ENCODE measurements around the gene COL1A1.

Gene COL1A1

DNA sequence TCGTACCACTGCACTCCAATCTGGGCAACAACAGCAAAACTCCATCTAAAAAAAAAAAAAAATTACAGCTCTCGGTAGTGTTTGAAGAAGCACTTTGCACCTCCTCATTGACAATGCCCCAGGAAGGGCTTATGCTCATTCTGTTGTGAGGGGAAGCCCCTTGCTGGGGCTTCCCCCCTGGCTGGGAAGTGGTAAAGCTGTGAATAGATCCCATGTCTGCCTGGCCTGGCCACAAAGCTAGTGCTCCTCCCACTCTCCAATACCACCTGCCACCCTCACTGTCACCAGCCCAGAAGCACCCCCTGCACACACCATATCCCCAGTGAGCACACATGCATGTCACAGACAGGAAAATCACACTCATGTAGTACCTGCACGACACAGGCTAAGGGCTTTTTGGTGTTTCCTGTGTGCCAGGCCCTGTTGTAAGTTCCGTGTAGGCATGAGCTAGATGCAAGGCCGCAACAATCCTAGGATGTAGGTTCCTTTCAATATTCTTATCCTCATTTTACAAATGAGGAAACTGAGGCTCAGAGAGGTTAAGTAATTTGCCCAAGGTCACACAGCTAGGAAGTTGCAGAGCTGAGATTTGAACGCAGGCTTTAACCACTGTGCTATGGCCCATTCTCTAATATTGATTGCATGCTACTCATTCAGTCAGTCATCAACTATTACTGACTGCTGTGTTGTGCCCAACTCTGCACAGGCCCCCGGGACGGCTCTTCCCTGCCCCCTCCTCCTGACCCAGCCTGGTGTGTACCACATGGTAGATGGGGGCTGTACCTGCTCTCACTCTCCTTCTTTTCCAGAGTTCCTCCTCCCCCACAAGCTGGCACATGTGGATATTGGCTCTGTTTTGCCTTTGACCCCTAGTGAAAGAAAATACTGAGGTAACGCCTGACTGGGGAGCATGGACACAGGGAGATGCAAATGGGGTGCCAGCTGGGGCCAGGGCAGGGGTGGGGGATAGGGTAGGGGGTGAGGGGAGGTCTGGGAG, 11.9 kb upstream of the COL1A1 start:
- no peak for DNase-seq (ENCODE audit: low read depth in 2 of 2)

- no peak for DNase-seq (ENCODE audit: low read depth in 2 of 2)
These were observed 10.9 kb upstream of the COL1A1 start for GRCh38 chr17:50212121-50212843.

DNA sequence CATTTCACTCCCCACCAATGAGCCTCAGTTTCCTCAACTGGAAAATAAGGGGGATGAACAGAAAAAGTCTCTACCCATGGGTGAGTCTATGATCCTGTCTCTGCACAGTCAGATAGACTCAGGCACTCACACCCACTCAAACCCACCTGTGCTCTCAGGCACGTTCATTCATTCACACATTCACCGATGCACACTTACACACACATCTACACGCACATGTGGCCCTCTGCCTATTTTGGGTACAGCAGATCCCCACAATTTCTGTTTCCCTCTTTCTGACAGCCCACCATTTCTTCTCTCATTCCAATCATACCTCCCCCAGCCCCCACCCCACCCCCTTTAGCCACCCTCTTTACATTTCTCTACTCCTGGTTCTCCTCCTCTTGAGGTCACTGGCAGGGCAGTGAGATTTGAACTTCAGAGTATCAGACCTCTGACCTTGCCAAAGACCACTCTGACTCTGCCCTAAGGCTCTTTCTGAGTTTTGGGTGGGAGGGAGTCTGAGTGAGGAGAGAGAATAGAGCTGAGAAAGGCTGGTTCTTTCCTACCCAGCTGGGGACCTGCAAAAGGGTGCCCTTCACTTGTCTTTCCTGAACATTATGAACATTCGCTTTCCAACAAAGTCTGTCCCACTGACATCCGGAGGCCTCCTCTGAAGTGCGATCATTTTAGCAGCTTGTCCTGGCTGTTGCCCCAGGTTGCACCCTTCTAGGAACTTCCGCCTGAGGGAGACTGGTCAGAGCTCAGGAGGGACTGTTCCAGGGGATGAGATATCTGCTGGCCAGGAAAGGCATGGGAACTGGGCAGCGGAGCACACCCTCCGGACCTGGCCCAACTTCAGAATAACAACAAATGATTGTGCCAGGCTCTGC, 10.1 kb upstream of the COL1A1 start:
- no peak for DNase-seq (ENCODE audit: low read depth in 2 of 2)

DNA sequence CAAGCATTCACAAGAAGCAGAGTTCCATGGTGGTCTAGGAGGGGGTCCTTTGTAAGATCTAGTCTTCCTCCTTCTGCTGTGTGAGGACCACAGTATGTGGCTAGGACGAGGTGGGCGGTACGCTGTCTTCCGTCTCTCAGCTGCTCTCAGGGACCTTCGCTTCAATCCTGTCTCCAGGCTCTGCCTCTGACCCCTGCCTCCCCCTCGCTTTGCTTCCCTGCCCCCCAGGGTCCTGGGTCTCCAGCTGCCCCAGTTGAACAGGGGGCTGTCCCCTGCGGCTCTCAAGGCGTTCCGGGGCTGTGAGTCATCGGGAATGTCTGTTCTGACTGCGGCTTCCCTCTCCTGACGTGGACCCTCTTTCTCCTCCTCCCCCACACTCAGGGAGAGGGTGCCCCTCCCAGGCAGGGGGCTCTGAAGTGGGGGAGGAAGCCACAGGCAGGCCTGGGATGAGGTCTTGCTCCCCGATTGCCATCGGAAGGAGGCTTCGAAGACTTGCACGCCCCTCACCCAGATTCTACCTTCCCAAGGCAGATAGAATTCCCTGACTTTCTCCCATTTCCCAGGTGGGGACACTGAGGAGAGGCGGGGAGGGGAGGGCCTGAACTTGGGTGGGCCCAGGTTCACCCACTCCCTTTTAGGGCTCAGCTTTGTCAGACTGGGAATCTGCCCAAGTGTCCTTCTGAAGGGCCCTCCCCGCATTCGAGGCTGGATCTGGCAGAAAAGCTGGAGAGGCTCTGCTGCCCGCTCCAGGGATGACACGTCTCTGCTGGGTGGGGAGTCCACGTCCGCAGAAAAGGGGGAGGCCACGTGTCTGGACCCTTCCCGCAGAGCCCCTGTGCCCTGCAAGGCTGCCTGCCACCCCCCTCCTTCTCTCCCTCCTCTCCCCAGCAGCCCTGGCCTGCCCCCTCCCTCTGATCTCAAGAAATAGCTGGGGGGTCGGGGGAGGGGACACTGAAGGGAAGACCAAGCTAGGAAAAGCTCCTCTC, 9.1 kb upstream of the COL1A1 start:
- DNase-seq (ENCODE audit: low read depth in 2 of 2) = no peak

DNA sequence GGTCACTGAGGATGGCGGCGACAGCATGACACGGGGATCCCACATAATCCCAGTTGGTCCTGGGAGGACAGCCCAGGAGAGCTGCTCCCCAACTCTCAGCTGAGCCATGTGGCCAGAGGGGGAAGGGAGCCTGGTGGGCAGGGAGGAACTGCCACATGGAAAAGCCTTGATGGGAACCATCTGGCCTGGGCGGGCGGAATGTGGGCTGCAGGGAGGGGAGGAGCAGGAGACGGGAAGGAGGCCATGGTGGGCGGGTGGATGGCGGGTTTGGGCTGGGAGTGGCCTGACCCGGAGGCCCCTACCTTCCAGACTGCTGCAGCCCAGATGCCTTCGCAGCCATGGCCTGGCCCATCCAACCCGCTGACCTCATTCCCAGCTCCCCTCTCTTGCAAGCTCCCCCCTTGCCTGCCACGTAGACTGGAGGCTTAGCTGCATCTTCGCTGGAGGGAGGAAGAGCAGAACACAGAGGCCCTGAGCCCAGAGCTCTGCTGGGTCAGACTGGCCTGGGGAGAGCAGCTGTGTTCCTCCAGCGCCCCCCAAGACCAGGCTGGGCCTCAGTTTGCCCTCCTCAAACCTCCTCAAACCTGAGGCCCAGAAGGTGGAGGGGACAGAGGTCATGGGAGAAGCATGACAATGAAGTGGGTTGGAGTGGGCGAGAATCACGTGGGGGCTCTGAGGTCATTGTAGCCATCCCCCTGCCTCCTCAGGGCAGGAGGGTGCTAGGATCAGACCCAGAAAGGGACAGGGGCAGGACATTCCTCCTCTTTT, 8.2 kb upstream of the COL1A1 start:
- DNase-seq (ENCODE audit: low read depth in 2 of 2) = no peak

DNA sequence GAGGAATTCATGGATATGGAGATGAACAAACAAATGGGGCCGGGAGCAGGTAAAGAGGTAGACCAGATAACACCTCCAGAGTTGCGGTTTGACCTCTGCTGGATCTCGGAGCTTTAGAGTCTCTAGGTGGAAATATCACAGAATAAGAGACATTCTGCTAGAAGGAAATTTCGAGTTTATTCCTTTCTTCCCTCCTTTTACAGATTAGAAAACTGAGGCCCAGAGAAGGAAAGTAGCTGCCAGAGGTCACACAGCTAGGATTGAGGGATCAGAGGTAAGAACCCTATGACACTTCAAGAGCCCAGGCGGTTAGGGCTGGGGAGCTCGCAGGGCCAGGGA, 7.7 kb upstream of the COL1A1 start:
- DNase-seq (ENCODE audit: low read depth in 2 of 2) = no peak

DNA sequence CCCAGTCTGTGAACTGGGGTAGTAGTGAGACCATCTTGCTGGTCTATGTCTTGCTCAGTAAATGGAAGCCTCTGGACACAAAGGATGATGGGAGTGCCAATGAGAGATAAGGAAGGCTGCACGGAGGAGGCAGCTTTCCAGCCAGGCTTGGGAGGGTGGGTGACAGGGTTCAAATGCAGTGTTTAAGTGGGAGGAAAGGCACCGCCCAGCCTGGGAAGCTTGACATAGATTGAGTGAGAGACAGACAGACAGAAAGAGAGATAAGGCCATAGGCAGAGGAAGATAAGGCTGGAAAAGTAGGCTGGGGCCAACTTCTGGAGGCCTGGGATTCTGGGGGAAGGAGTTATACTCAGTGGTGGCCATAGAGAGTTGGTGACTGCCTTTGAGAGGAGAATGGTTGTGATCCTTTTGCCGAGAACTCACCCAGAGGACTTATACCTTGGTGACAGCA, 7.2 kb upstream of the COL1A1 start:
- DNase-seq (ENCODE audit: low read depth in 2 of 2) = no peak

- no peak for DNase-seq (ENCODE audit: low read depth in 2 of 2)
These were observed 6.5 kb upstream of the COL1A1 start for GRCh38 chr17:50207792-50208567.

- DNase-seq (ENCODE audit: low read depth in 2 of 2) = no peak
These were observed 5.9 kb upstream of the COL1A1 start for GRCh38 chr17:50207315-50207714.

- no peak for DNase-seq (ENCODE audit: low read depth in 2 of 2)
These were observed 5.3 kb upstream of the COL1A1 start for GRCh38 chr17:50206604-50207293.

DNA sequence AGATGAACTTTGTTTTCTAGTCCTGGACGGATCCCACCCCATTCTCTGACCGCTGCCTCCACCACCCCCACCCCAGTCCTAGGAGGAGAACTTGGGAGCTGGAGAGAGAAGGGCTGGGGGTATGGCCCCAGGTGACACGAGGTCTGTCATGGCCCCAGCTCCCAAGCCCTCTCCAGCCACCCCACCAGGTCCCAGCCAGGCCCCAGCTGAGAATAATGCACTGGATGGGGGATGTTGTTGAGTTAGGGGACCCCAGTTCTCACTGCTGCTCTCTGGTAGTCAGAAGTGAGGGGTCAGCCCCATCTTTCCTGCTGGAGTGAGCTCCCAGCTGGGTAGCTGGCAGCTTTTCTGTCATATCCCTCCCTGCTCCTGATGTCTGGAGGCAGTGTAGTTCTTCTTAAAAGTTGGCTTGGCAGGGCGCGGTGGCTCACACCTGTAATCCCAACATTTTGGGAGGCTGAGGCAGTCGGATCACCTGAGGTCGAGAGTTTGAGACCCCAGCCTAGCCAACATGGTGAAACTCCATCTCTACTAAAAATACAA, 4.6 kb upstream of the COL1A1 start:
- no peak for DNase-seq (ENCODE audit: low read depth in 2 of 2)

- DNase-seq (ENCODE audit: low read depth in 2 of 2) = no peak
These were observed 3.9 kb upstream of the COL1A1 start for GRCh38 chr17:50205111-50205962.

DNA sequence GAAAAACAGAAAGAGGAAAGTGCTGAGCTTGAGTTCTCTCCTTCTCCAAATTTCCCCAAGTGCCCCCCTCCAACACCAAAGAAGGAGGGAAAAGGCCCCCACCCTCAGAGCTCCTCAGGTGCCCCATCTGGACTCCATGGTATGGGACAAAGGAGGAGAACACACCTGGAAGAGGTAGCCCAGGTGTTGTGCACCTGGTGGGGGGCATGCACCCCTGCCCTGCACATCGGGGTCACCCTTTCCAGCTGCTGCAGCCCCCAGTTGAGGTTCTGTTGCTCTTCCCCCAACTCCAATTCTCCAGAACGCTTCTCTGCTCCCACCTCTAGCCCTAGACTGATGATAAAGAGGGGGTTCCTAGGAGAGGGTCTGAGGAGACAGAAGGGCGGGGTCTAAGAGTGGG, 3.0 kb upstream of the COL1A1 start:
- no peak for DNase-seq (ENCODE audit: low read depth in 2 of 2)

GRCh38 chr17:50203604-50204345, 2.3 kb upstream of the COL1A1 start:
- DNase-seq (ENCODE audit: low read depth in 2 of 2) = no peak

- no peak for DNase-seq (ENCODE audit: low read depth in 2 of 2)
These were observed 1.7 kb upstream of the COL1A1 start for GRCh38 chr17:50203086-50203485.

DNA sequence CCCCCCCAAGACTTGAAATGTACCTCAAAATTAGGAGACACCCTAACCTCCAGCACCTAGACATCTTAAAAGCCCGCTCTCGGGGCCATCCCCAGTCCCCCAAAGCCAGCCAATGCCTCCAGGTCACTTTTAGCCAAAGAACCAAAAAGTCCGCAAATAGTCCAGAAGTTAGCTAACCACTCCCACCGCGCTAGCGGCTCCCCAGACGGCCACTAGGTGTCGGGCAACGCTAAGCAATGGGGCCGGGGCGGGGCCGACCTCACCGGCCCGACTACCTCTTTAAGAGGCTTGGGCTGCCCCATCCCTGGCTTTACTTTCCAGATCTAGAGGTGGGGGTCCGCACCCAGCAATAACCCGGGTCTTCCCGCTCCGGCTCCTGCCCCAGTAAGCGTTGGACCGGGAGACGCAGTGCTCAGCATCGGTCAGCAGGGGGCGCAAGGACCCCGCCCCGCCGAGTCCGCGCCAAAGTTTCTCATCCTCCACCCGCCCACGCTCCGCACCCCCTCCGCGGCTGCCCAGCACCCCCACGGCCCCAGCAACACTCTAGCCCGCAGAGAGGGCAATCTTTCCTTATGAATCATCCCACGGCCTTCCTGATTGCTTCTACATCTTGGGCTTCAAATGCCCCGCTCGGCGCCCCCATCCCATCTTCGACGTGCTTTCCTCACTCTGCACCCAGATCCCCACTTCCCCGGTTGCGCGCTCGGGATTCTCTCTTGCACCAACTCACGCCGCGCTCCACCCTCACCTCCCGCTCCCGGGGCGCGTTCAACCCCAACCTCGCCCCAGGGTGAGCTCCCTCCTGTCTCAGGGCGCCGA, 765 bp downstream of the COL1A1 start:
- peak; percentile 65 to 79 for DNase-seq (ENCODE audit: low read depth in 2 of 2)
